GM18909 (cell line): Measurements from ENCODE around the gene ELP4.
"Not testable (repeated sequence)": the region's sequence is repeated elsewhere in the genome, so short reads cannot be mapped to it uniquely, and the experiment has no call there.

Source experiments
- ATAC-seq: cut with Tn5 transposase; IDR thresholded peaks from one replicate; pipeline ENCODE4 v1.9.1; 2021; ENCODE audit warnings: mild to moderate bottlenecking; ENCODE audit not compliant: unreplicated experiment, poor library complexity

Gene ELP4

DNA sequence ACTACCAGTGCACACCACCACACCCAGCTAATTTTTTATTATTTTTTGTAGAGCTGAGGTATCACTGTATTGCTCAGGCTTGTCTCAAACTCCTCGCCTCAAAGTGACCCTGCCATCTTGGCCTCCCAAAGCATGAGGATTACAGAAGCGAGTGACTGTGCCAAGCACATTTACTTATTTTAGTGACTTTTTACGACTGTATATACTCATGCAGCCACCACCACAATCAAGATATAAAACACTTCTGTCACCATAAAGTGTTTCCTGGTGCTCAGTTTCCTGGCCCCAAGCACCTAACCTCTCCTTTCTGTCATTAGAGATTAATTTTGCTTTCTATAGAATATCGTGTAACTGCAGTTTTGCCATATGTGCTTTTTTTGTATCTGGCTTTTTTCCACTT lies 25.9 kb downstream of the ELP4 start:
- ATAC-seq = no peak

- ATAC-seq = no peak
These were observed 33.3 kb downstream of the ELP4 start for GRCh38 chr11:31542862-31543261.

GRCh38 chr11:31555938-31556337 lies 46.4 kb downstream of the ELP4 start:
- ATAC-seq = no peak

DNA sequence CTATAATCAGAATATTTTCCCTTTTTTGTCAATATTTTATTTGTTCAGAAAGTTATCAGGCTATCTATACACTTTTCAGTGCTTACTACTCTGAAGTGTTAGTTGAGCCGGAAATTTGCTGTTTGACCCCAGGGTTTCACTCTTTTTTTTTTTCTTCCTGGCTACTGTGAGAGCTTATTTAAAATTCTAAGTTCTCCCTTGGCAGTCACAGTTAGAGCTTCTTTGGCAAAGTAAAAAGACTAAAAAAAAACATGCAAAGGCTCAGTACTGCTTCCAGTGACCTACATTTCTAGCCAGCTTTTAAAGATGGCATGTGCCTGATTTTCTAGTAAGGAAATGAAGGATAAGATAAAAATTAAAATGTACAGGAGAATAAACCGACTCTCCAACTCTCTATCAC lies 48.4 kb downstream of the ELP4 start:
- no peak for ATAC-seq

DNA sequence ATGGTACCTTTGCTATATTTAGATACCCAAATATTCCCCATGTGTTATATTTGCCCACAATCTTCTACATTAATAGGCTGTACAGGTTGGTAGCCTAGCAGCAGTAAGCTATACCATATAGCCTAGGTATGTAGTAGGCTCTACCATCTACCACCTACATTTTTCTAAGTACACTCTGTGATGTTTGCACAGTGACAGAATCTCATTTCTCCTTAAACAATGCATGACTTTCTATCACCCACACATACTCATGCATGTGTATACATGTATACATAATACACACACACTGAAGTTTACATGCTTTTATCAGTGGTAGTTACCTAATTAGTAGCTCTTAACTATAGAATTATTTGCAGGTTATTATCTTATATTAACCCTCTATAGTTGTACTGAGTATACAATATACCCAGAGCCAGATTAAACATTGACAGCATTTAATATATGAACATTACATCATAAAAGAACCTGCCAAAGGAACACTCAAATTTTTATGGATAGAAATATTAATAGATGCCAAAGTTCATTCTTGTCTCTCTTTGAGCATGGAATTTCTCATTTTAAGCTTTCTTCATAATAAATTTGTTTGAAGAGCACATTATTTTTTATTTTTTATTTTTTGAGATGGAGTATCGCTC lies 51.4 kb downstream of the ELP4 start:
- ATAC-seq = no peak

DNA sequence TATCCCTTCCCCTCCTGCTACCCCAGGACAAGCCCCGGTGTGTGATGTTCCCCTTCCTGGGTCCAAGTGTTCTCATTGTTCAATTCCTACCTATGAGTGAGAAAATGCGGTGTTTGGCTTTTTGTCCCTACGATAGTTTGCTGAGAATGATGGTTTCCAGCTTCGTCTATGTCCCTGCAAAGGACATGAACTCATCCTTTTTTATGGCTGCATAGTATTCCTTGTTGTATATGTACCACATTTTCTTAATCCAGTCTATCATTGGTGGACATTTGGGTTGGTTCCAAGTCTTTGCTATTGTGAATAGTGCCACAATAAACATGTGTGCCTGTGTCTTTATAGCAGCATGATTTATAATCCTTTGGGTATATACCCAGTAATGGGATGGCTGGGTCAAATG lies 55.0 kb downstream of the ELP4 start:
- ATAC-seq = not testable (repeated sequence)

DNA sequence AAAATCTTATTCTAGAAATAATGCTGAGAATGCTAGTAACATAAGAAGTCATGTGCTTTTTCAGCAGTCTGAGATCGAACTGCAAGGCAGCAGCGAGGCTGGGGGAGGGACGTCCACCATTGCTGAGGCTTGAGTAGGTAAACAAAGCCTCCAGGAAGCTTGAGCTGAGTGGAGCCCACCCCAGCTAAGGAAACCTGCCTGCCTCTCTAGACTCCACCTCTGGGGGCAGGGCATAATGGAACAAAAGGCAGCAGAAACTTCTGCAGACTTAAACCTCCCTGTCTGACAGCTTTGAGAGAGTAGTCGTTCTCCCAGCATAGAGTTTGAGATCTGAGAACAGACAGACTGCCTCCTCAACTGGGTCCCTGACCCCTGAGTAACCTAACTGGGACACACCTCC lies 64.6 kb downstream of the ELP4 start:
- not testable (repeated sequence) for ATAC-seq

DNA sequence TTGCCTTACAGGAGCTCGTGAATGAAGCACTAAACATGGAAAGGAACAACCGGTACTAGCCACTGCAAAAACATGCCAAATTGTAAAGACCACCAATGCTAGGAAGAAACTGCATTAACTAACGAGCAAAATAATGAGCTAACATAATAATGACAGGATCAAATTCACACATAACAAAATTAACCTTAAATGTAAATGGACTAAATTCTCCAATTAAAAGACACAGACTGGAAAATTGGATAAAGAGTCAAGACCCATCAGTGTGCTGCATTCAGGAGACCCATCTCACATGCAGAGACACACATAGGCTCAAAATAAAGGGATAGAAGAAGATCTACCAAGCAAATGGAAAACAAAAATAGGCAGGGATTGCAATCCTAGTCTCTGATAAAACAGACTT lies 66.2 kb downstream of the ELP4 start:
- ATAC-seq = not testable (repeated sequence)

DNA sequence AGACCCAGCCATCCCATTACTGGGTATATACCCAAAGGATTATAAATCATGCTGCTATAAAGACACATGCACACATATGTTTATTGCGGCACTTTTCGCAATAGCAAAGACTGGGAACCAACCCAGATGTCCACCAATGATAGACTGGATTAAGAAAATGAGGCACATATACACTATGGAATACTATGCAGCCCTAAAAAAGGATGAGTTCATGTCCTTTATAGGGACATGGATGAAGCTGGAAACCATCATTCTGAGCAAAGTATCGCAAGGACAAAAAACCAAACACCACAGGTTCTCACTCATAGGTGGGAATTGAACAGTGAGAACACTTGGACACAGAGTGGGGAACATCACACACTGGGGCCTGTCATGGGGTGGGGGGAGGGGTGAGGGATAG lies 69.8 kb downstream of the ELP4 start:
- not testable (repeated sequence) for ATAC-seq

- ATAC-seq = no peak
These were observed 73.1 kb downstream of the ELP4 start for GRCh38 chr11:31582697-31583096.

DNA sequence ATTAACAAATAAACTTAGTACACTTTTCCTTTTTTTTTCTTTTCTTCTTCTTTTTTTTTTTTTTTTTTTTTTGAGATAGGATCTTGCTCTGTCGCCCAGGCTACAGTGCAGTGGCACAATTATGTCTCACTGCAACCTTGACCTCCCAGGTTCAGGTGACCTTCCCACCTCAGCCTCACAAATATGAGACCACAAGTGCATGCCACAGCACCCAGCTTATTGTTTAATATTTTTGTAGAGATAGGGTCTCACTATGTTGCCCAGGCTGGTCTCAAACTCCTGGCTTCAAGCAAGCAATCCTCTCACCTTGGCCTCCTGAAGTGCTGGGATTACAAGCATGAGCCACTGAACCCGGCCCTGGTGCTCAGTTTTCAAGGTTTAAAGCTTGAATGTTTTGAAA lies 88.9 kb downstream of the ELP4 start:
- no peak for ATAC-seq

GRCh38 chr11:31601635-31602282 lies 92.2 kb downstream of the ELP4 start:
- no peak for ATAC-seq

GRCh38 chr11:31606893-31607292 lies 97.3 kb downstream of the ELP4 start:
- ATAC-seq = no peak

DNA sequence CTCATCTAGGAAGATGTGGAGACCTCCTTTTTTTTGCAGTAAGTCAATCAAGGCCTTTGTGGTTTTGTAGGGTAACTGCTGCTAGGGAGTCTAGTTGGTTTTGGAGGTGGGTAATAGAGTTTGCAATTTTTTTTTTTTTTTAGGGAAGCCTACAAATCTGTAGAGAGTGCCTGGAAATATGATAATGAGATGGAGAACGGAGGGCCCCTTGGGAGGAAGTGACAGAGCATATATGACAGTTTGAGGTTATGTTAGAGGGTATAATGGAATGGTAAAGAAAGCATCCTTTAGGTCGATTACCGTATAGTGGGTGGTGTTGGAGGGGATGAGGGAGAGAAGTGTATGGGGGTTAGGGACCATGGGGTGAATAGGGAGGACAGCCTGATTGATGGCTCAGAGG lies 98.3 kb downstream of the ELP4 start:
- ATAC-seq = no peak

DNA sequence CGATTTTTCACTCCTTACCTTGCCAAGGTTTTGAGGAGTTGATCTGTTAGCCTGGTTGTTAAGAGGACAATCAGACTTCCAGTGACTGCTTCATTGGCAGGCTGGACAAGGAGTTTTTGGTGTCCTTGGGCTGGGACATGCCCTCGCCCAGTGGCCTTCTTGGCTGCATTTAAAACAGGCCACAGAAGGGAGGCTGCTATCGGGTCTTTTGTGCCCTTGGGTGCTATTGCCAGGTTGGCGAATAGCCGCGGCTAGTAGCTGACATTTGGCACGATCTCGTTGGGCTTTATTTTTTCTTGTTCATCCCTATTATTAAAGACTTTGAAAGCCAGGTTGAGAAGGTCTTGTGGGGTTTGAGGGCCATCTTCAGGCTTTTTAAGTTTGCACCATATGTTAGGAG lies 99.4 kb downstream of the ELP4 start:
- no peak for ATAC-seq

DNA sequence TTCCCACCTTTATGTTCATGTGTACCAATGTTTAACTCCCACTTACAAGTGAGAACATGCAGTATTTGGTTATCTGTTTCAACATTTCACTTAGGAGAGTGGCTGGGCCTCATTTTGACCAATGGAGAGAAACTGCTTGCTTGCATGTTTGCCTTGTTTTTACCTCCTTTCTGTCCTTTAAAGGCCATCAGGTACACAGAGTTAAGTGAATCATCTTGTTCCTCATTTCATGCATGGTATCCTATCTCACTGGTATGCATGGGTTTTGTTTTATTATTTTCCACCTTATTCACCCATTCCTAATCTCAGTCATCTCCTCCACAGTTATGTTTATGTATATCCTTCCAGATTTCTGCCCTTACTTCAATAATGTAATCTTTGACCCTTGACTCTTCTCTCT lies 101.0 kb downstream of the ELP4 start:
- ATAC-seq = no peak

DNA sequence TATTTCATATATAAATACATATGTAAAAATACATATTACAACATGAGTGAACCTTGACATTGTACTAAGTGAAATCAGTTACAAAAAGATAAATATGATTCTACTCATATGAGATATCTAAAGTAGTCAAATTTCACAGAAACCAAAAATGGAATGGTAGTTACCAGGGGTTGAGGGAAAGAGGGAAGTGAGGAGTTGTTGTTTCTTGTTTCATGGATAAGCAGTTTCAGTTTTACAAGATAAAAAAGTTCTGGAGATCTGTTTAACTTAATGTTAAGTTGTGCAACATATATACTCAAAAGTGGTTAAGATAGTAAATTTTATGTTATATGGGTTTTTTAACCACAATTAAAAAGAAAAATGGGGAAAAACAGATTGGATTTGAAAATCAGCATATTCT lies 107.7 kb downstream of the ELP4 start:
- no peak for ATAC-seq

GRCh38 chr11:31619980-31620379 lies 110.4 kb downstream of the ELP4 start:
- ATAC-seq = peak; percentile 62

DNA sequence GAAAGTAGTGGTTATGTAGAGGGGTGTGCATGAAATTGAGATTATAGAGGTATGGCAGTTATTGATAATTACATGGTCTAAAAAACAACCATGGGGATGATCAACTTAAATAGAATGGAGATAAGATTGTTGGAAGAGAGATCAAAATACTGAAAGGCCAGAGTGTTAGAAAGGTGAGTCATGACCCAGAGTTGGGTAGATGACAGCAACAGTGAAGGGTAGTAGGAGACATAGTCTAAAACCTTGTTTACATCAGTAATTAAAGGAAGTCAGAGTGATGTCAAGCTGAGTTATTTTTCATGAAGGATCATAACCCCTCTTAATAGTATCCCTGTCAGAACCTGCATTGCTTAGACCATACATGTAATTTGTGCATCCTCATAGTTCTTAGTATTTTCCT lies 110.9 kb downstream of the ELP4 start:
- peak; percentile 21 for ATAC-seq

GRCh38 chr11:31625868-31626267 lies 116.3 kb downstream of the ELP4 start:
- ATAC-seq = no peak

DNA sequence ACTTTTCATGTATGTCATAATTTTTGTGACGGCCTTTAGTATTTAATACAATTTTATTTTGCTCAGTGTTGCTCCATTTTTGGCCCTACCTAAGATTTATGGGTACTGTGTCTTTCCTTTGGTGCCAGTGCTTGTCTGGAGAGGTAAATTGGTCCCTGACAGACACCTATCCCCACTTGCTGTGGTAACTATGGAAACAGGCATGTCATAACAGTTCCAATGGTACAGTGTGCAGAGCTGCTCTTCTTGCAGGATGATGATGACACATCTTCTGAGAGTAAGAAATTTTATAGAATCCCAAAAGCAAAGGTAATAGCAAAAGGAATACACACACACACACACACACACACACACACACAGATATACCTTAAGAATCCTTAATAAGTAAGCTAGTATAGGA lies 118.5 kb downstream of the ELP4 start:
- ATAC-seq = no peak

- no peak for ATAC-seq
These were observed 127.4 kb downstream of the ELP4 start for GRCh38 chr11:31636983-31637382.
